COLO668 (cell line): ENCODE measurements around the gene TOGARAM1.
"Not testable (repeated sequence)": the region's sequence is repeated elsewhere in the genome, so short reads cannot be mapped to it uniquely, and the experiment has no call there.

ENCODE experiments used
- DNase-seq: peaks from one replicate; lab custom pipeline; 2025; ENCODE audit not compliant: unreplicated experiment; lab: John Stamatoyannopoulos, UW

Gene TOGARAM1

DNA sequence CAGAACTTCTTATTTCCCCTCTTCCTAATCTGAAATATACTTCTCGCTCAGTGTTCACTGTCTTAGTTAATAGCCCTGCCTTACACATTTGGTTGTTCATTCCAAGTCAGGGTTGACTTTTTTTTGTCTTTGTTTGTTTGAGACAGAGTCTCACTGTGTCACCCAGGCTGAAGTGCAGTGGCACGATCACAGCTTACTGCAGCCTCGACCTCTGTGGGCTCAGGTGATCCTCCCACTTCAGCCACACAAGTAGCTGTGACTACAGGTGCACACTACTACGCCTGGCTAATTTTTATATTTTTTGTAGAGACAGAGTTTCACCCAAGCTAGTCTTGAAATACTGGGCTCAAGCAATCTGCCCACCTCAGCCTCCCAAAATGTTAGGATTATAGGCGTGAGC lies 79.7 kb downstream of the TOGARAM1 start:
- no peak for DNase-seq

DNA sequence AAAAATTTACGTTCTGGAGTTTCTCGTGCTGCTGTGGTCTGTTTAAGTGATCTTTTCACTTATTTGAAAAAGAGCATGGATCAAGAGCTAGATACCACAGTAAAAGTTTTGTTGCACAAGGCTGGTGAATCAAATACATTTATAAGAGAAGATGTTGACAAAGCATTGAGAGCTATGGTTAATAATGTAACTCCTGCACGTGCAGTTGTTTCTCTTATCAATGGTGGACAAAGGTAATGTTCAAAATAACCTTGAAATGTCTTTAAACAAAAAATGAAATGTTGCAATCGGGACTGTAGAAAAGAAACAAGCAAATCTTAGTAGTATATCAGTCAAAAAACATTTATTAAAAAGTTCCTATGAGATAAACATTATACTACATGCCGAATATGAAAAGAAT lies 82.6 kb downstream of the TOGARAM1 start:
- no peak for DNase-seq

DNA sequence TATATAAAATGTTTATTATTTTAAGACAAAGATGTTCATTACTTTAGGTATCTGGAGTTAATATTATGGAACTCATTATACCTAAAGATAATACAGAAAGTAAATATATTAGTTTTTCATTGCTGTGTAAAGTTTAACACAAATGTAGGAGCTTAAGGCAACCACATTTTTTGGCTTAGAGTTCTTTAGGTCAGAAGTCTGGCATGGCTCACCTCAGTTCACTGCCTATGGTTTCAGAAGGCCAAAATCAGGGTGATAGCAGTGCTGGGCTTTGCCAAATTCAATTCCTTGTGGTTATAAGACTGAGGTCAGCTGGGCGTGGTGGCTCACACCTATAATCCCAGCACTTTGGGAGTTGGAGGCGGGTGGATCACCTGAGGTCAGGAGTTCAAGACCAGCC lies 86.4 kb downstream of the TOGARAM1 start:
- no peak for DNase-seq

DNA sequence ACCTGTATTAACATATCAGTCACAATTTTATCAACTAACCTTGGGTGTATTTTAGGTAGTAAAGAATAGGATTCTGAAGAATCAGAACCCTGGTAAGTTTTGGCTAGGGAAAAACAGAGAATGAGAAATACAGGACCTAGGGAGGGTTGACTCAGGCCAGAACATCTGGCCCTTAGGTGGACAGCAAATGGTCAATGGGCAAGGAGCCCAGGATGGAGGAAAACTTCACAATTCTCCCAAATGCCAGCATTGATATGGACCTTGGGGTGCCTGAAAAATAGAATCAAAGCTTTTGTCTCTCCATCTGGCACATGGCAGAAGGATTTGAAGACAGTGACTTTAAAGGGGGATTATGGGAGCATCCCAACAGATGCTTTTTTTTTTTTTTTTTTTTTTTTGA lies 89.2 kb downstream of the TOGARAM1 start:
- DNase-seq = no peak

DNA sequence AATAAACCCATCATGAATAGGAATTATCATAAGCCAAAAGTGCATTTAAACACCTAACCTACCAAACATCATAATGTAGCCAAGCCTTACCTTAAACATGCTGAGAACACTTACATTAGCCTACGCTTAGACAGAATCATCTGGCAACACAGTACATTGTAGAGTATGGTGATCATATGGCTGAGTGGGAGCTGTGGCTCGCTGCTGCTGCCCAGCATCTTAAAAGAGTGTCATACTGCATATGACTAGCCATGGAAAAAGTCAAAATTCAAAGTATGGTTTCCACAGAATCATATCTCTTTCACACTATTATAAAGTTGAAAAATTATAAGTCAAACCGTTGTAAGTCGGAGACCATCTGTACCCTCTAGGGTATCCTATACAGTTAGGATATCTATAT lies 89.9 kb downstream of the TOGARAM1 start:
- no peak for DNase-seq

DNA sequence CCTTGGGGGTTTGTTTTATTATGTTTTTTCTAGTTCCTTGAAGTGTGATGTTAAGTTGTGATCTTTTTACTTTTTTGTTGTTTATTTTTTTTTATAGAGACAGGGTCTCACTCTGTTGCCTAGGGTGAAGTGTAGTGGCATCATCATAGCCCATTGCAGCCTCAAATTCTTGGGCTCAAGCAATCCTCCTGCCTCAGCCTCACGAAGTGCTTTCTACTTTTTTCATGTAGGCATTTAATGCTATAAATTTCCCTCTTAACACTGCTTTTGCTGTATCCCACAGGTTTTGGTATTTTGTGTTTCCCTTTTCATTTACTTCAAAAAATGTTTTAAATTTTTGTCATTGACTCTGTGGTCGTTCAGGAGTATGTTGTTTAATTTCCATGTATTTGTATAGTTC lies 95.4 kb downstream of the TOGARAM1 start:
- no peak for DNase-seq

DNA sequence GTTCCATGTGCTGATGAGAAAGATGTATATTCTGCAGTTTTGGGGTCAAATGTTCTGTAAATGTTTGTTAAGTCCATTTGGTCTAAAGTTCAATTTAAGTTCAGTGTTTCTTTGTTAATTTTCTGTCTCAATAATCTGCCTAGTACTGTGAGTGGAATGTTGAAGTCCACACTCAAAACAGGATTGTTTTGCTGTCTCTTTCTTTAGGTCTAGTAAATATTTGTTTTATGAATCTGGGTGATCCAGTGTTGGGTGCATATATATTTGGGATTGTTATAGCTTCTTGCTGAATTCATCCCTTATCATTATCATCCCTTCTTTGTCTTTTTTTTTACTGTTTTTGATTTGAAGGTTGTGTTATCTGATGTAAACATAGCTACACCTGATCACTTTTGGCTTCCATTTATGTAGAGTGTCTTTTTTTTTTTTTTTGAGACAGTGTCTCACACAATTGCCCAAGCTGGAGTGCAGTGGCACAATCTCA lies 95.9 kb downstream of the TOGARAM1 start:
- DNase-seq = no peak

DNA sequence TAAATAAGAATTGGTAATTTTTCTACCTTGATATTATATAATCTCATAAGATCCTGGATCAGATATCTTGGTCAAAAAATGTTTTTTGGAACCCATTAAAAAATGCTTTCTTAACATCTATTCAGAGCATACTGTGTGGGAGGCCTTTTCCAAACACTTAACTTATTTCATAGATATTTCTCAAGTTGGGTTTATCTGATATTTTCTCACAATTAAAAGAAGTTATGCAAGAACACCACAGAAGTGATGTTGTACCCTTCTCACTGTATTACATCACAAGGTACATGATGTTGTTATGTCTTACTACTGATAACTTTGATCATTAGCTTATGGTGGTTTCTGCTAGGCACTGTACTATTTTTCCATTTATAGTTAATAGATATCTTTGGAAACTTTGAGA lies 98.6 kb downstream of the TOGARAM1 start:
- no peak for DNase-seq

DNA sequence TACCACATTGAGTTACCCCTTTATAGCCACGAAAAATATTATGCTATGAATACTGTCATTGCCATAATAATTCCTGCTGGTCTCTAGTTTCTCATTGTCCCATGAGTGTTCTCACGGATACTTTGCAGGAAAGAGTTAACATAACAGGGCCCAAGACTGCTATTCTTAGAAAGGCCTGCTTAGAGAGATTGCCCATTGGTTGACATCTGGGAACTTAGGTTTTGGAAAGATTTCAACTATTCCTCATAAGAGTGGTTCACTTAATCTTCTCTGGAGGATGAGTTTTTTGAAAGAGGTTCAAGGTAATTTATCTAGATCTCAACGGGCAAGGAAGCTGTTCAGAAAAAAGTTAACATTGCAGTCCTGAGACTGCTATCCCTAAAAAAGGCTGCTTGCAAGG lies 103.5 kb downstream of the TOGARAM1 start:
- no peak for DNase-seq

DNA sequence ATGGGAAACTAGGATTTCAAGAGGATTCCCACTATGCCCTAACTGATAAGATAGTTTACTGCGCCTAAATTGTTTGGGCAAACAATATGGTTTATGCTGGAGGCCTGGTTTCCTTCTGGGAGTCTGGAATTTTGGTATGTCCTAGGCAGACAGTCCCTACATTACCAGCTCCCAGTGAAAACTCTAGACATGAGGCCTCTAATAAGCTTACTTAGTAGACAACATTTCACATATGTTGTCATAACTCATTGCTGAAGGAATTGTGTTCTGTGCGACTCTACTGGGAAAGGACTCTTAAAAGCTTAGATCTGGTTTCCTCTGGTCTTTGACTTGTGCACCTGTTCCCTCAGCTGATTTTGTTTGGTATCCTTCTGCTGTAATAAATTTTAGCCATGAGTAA lies 104.0 kb downstream of the TOGARAM1 start:
- no peak for DNase-seq

DNA sequence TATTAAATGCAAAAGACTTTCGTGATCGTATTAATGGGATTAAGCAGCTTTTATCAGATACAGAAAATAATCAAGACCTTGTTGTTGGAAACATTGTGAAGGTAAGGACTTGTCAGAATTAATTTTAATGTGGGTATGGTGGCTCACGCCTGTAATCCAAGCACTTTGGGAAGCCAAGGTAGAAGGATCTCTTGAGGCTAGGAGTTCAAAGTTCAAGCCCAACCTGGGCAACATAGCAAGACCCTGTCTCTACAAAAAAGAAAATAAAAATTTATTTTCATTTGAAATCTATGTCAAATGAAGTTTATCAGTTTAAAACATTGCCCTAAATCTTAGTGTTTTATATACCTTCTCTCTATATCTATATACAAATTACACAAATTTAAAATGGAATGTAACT lies 104.7 kb downstream of the TOGARAM1 start:
- no peak for DNase-seq

DNA sequence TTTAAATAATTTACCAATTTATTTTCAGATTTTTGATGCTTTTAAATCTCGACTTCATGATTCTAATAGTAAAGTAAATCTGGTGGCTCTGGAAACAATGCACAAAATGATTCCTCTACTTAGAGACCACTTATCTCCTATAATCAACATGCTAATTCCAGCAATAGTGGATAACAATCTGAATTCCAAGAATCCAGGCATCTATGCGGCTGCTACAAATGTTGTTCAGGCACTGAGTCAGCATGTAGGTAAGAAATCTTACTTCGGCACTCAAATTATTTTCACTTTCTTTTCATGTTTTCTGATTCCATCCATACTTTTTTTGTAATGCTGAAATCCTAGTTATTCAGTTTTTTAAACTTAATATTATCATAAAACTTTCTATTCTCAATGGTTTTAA lies 106.4 kb downstream of the TOGARAM1 start:
- no peak for DNase-seq

DNA sequence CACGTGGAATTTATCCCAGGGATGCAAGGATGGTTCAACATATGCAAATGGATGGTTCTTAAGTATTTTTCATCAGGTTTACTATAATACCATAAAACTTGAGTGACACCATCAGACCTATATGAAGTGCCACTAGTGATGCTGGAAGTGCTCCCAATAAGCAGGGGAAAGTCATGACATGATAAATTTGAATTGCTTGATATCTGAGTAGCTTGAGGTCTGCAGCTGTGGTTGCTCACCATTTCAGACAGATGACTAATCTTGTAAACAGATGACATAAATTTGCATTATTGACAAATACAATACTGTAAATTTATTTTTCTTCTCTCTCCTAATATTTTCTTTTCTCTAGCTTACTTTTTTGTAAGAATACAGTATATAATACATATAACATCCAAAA lies 108.2 kb downstream of the TOGARAM1 start:
- no peak for DNase-seq

DNA sequence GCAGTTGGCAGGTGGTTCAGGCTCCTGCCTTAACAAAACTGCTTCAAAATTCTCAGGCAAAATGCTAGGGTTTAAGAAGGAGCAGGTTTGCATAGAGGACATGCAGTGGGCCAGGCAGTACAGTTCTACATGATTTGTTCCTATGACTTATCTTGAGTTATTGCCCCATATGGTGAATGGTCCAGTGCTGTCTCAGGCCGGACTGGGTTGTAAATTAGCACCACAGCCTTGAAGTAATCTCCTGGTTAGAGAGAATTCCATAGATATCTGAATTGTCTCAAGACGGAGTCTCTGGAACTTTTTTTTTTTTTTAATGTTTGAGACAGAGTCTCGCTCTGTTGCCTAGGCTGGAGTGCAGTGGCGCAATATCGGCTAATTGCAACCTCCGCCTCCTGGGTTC lies 110.1 kb downstream of the TOGARAM1 start:
- no peak for DNase-seq

DNA sequence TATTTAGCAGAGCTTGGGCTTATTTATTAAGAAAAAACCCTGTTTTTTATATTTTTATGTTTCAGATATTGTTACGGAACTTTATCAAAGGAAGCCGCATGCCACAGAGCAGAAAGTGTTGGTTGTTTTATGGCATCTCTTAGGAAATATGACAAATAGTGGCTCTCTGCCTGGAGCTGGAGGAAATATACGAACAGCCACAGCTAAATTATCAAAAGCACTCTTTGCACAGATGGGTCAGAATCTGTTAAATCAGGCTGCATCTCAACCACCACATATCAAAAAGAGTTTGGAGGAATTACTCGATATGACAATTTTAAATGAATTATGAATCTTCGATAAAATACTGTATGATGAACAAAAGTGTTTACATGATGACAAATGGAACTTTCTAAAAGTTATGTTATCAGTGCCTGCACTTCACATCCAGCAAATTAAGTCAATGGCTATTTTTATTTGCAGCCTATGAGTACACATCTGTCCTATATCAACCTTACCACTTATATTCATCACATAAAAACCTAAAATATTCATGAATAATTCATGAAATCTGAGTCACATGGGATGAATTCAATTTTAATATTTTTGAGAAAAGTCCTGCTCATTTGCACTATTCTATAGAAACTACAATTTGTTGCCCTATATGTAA lies 111.4 kb downstream of the TOGARAM1 start:
- no peak for DNase-seq

DNA sequence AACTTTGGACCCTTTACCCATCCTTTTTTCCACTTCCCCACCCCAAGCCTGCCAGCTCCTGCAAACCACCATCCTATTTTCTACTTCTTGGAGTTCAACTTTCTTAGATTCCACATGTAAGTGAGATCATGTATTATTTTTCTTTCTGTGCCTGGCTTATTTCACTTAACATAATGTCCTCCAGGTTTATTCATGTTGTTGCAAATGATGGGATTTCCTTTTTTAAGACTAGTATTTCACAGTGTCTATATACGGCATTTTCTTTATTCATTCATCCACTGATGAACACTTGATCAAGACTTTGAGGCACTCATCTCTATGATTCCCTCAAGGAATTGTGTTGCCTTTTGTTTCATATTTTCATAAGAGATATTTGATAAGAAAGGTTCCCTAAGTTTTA lies 116.3 kb downstream of the TOGARAM1 start:
- DNase-seq = no peak

DNA sequence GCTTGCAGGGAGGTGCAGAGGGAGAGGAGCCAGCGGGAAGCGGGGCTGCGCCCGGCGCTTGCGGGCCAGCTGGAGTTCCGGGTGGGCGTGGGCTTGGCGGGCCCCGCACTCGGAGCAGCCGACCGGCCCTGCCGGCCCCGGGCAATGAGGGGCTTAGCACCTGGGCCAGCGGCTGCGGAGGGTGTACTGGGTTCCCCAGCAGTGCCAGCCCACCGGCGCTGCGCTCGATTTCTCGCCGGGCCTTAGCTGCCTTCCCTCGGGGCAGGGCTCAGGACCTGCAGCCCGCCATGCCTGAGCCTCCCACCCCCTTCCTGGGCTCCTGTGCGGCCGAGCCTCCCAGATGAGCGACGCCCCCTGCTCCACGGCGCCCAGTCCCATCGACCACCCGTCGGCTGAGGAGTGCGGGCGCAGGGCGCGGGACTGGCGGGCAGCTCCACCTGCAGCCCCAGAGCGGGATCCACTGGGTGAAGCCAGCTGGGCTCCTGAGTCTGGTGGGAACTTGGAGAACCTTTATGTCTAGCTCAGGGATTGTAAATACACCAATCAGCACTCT lies 118.5 kb downstream of the TOGARAM1 start:
- not testable (repeated sequence) for DNase-seq

DNA sequence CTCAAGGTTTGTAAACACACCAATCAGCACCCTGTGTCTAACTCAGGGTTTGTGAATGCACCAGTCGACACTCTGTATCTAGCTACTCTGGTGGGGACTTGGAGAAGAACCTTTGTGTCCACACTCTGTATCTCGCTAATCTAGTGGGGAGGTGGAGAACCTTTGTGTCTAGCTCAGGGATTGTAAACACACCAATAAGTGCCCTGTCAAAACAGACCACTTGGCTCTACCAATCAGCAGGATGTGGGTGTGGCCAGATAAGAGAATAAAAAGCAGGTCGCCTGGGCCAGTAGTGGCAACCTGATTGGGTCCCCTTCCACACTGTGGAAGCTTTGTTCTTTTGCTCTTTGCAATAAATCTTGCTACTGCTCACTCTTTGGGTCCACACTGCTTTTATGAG lies 119.1 kb downstream of the TOGARAM1 start:
- DNase-seq = not testable (repeated sequence)

DNA sequence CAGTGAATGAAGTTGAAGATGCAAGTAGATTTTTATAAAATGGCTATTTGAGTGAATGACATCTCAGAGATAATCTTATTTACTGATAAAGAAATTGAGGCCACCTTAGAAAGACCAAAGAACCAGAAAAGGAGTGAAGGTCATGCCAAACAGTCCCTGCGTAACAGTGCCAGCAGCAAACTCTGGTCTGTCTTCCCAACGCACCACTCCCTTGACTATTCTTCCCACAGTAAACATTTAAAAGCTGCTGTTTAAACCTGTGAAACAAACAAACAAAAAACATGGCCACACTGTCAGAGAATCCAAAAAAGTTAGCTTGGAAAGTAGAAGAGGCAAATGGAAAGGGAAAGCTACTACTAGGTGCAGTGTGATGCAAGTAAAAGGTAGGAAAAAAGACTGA lies 120.4 kb downstream of the TOGARAM1 start:
- no peak for DNase-seq

DNA sequence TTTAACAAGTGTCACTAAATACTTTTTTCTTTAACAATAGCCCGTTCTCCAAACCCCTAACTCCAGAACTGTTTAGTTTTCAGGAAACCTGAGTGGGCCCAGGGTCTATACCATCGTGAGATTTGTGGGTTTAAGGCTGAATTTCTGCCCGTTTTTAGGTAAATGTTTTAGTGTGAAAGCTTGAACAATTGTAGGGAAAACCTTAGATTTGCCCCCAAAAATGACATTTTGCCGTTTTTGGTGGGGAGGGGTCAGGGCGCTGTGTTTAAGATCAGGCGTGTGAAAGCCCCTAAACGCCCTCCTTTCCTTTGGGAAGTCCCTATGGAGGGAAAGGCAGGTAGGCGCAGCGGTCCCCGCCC lies 121.6 kb downstream of the TOGARAM1 start:
- DNase-seq = no peak

DNA sequence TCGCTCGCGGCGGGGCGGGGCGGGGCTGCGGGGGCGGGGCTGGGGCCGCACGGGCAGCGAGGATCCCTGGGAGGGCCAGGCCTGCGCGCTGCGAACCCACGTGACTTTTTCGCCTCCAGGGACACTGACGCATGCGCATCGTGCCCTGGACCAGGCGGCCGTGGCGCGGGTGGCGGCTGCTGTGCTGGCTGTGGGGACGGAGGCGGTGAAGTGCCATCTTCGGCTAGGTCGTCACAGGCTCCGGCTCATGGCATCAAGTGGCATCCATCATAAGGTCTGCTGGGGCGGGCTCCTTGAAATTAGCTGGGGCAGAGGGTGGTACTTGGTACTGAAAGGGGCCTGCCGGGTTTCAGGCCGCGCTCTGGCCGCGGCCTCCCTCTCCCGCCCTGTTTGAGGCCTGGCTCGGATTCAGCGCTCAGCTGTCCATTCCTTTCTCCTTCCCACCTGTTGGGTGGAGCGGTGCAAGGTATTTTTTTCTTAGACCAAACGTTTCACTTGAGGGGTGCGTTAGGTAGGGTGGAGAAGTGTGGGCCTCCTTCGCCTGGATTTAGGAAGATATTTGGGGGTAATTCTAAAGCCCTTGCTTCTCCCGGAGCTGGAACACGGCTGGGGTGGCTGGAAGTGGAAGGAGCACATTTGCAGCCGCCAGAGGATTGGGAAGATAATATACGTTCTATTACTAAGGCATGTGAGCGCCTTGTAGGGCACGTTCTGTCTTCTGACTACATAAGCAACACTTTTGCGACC lies 122.2 kb downstream of the TOGARAM1 start, which contains the start of gene PRPF39:
Gene PRPF39, plus strand, starts transcription at position 141 of the 747 bp plus-strand sequence. CDS start 11,124 bp downstream, outside the sequence.
- DNase-seq = peak; percentile 98

DNA sequence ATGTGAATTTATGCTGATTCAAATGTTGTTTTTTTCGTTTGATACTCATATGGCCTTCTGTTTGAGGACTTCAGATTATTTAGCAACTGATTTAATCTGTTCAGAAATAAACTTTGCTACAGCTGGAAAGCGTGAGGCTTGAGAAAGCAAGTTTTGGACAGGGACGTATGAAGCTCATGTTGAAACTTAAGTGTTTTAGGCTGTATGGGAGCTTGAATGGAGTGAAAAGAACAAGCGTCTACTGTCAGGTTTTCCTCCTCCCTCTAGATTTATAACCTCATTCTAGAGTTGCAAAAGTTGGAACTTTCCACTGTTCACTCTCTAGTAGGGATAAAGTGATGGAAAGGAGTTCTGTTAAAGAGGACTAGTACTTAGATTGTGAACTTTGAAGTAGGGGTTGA lies 123.0 kb downstream of the TOGARAM1 start:
- DNase-seq = no peak
